GM18505 (cell line): ENCODE results near the gene RASD1.

ENCODE experiments used
- ATAC-seq: cut with Tn5 transposase; IDR thresholded peaks from one replicate; pipeline ENCODE4 v1.9.1; 2021; ENCODE audit not compliant: unreplicated experiment
- POLR2A ChIP-seq: IDR thresholded peaks from 4 replicates; pipeline ENCODE4 v1.6.1; 2011; ENCODE audit warnings: borderline replicate concordance; ENCODE audit not compliant: insufficient read depth, insufficient read length; ENCODE audit errors: extremely low read depth

Gene RASD1, protein sequence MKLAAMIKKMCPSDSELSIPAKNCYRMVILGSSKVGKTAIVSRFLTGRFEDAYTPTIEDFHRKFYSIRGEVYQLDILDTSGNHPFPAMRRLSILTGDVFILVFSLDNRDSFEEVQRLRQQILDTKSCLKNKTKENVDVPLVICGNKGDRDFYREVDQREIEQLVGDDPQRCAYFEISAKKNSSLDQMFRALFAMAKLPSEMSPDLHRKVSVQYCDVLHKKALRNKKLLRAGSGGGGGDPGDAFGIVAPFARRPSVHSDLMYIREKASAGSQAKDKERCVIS

GRCh38 chr17:17496189-17497064 is at the start of gene RASD1:
Gene RASD1 (minus strand): TSS chr17:17496395. CDS start chr17:17496181, 214 bp downstream.
- no peak for TF ChIP-seq POLR2A
- peak; percentile 62 for ATAC-seq

GRCh38 chr17:17545984-17546383 is 49.8 kb upstream of the RASD1 start:
- no peak for ATAC-seq
- no peak for TF ChIP-seq POLR2A

DNA sequence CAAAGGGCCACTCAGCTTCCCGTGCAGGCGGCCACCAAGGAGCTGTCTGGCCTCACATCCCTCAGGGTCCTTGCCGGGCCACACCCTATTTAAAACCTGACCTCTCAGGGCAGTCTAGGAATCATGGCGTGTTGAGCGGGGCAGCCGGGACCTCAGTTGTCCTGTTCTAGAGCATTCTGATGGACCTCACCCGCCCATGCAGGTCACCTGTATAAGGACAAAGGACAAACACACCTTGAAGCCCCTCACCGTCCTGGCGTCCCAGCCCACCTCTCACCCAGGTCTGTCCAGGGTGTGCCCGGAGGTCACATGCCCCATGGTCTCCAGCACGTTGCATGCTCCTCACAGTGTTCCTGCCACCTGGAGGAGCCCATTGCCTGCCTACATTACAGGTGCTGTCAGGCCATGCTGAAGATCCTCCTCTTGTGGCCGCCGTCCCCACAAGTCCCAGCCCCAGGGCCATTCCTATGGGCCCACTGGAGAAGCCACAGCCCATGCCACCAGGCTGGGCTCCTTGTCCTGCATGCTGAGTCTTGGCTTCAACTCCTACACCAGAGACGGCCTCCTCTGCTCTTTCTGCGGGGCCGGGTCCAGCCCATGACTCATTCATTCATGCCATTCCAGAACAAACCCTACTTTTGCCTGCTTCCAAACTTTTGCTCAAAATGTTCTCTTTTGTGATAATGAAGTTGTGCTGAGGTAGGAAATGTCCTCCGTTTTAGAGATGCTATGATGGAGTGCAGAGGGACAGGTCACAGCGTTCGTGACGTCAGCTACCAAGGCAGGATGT is 49.0 kb upstream of the RASD1 start:
- TF ChIP-seq POLR2A: no peak
- ATAC-seq: no peak

- no peak for TF ChIP-seq POLR2A
- ATAC-seq: no peak
These were observed 46.9 kb upstream of the RASD1 start for GRCh38 chr17:17542906-17543635.

DNA sequence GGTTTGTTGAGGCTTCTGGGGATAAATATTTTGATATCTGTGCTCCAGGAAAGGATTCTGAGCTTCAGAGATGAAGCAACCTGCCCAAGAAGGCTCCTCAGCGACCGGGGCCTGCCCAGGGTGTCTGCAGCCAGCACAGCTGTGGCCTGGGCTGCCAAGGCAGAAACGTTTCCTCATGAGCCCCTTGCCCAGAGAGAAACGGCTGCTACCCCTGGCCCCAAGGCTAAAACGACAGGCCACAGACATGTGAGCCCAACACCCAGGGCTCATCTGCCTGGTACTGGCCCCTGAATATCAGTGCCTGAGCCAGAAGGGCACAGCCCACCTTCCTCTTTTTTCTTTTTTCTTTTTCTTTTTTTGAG is 45.4 kb upstream of the RASD1 start:
- no peak for TF ChIP-seq POLR2A
- no peak for ATAC-seq

DNA sequence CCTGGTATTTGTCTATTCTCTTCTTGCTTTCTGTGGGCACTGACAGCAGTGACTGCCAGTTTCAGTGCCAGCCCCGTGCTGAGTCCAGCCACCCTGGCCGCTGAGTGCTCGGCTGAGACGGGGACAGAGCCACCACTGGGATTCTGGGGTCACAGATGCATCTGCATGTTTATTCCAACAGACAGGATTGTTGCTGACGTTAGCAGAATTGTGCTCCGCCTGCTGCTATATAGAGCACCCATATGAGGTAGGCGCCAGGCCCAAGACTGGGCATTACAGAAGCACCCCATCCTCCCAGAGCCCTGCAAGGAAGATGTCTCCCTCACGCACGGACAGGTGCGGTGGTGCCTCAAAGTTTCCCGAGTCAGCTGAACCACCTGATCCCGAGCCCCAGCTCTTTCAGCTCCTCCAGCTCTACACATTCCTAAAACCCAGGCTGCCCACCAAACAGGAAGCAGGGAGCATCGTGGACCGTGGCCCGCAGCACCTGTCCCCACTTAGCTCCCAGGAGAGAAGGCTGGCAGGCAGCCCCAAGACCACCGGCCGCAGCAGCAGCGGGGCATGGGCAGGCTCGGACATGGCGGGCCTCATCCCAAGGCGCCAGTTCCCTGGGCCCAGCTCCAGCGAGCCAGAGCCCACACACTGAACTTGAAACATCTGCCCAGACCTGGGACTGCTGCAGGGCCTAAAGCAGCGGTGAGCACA is 44.9 kb upstream of the RASD1 start:
- no peak for TF ChIP-seq POLR2A
- ATAC-seq: no peak

DNA sequence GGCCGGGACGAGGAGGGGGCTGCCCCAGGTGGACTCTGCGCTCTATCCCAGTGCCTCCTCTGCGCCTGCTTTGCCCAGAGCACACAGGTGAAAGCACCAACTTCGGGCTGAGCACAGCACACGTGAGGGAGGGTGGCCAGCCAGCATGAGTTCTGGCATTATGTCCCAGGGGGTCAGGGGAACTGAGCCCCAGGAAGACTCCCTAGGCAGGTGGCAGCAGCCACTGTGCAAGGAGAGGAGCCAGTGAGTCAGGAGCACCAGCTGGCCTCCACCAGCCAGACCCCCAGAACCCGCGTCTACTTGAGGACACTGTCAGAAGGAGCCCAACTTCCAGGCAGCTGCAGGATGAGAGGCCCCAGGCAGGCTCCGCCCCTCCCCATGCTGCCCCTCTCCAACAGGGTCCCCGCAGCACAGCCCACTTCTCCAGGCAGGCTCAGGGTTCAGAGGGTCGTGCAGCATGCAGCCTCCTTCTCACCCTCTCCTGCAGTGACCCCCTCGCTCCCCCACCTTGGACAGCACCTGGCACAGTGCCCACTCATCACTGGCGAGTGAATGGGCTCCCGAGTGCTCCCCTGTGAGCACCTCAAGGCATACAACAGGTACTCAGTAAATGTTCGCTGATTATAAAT is 44.2 kb upstream of the RASD1 start:
- ATAC-seq: no peak
- TF ChIP-seq POLR2A: no peak

DNA sequence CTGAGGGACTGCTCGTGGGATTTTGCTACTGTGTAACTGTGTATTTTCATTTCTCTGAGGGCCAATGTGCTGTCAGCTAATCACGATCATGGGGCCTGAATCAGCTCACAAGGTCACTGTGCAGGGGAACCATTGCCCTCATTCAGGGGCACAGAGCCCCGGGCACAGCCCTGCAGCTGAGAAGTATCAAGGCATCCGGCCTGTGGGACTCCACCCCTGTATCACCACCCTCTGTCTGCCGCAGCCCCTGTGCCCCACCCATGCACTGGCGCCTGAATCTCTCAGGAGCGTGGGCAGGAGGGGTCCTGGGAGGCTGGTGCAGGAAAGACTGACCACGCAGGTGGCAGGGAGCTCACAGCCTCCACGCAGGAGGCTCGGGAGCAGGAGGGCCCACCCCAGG is 43.4 kb upstream of the RASD1 start:
- TF ChIP-seq POLR2A: no peak
- no peak for ATAC-seq

GRCh38 chr17:17538417-17539391 is 42.5 kb upstream of the RASD1 start:
- no peak for ATAC-seq

GRCh38 chr17:17537311-17538099 is 41.3 kb upstream of the RASD1 start:
- TF ChIP-seq POLR2A: no peak
- ATAC-seq: no peak

More at GRCh38 chr17:17538417-17539391, 42.5 kb upstream of the RASD1 start:
- no peak for TF ChIP-seq POLR2A
